Karpas-422 (cell line): ENCODE data around the gene RCN2. TPM values are rescaled to one million over a fixed set of nuclear protein-coding genes. Genes with fewer than 3 reads are reported as not detected.
"Not testable (repeated sequence)": the region's sequence is repeated elsewhere in the genome, so short reads cannot be mapped to it uniquely, and the experiment has no call there.

Experiments
- DNase-seq: peaks from one replicate; pipeline ENCODE4 v3.0.0-alpha.2; 2015
- H2AFZ ChIP-seq: fragments of 200-600 bp; sonication (generic); 2 replicates; pipeline ENCODE4 v1.6.1; 2014; ENCODE audit warnings: antibody characterized with exemption, low read length, mixed read lengths
- H3K27ac ChIP-seq: fragments of 200-600 bp; sonication (generic); 2 replicates; pipeline ENCODE4 v1.5.1; 2014; ENCODE audit warnings: mild to moderate bottlenecking, low read length, moderate library complexity
- H3K27me3 ChIP-seq: fragments of 200-600 bp; sonication (generic); 2 replicates; pipeline ENCODE4 v1.6.1; 2014; ENCODE audit warnings: low read length, mixed read lengths
- H3K36me3 ChIP-seq: fragments of 200-600 bp; sonication (generic); 2 replicates; pipeline ENCODE4 v1.6.1; 2014; ENCODE audit warnings: low read length, mixed read lengths; ENCODE audit not compliant: insufficient read depth
- H3K4me1 ChIP-seq: fragments of 200-600 bp; sonication (generic); 2 replicates; pipeline ENCODE4 v1.6.1; 2014; ENCODE audit warnings: mild to moderate bottlenecking, low read length, mixed read lengths
- H3K4me2 ChIP-seq: fragments of 200-600 bp; sonication (generic); 2 replicates; pipeline ENCODE4 v1.6.1; 2014; ENCODE audit warnings: low read length, low read depth, mild to moderate bottlenecking; ENCODE audit not compliant: poor library complexity, severe bottlenecking
- H3K4me3 ChIP-seq: fragments of 200-600 bp; sonication (generic); 2 replicates; pipeline ENCODE4 v1.5.1; 2014; ENCODE audit warnings: mild to moderate bottlenecking, antibody characterized with exemption, low read length, mixed read lengths
- H3K79me2 ChIP-seq: fragments of 200-600 bp; sonication (generic); 2 replicates; pipeline ENCODE4 v1.6.1; 2014; ENCODE audit warnings: mild to moderate bottlenecking, low read length, mixed read lengths
- H3K9ac ChIP-seq: fragments of 200-600 bp; sonication (generic); 2 replicates; pipeline ENCODE4 v1.6.0; 2014; ENCODE audit warnings: low read length
- H3K9me2 ChIP-seq: fragments of 200-600 bp; sonication (generic), shearing (Covaris generic); replicated peaks from 2 replicates; pipeline ENCODE4 v1.6.0; 2014; ENCODE audit warnings: mild to moderate bottlenecking, low read length, moderate library complexity; ENCODE audit not compliant: insufficient read depth
- H3K9me3 ChIP-seq: fragments of 300-700, 200-600 bp; sonication (generic); 2 replicates; pipeline ENCODE4 v1.6.1; 2014; ENCODE audit warnings: low read length, mixed read lengths
- H4K20me1 ChIP-seq: fragments of 200-600 bp; sonication (generic); 2 replicates; pipeline ENCODE4 v1.6.1; 2014; ENCODE audit warnings: mild to moderate bottlenecking, antibody characterized with exemption, low read length, low read depth; ENCODE audit not compliant: insufficient read depth
- total RNA-seq: library from RNA; depleted of rRNA; stranded (reverse); fragments of >200 nt; shearing (Covaris generic); gene quantifications from 2 replicates; pipeline ENCODE4 v1.2.3, GENCODE V29; 2014; ENCODE audit warnings: low replicate concordance

Gene RCN2
- total RNA-seq, 1 experiment from 2014 or later: 84.8 TPM

DNA sequence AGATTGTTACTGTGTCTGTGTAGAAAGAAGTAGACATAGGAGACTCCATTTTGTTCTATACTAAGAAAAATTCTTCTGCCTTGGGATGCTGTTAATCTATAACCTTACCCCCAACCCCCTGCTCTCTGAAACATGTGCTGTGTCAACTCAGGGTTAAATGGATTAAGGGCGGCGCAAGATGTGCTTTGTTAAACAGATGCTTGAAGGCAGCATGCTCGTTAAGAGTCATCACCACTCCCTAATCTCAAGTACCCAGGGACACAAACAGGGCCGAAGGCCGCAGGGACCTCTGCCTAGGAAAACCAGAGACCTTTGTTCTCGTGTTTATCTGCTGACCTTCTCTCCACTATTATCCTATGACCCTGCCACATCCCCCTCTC, 31.6 kb upstream of the RCN2 start:
- not testable (repeated sequence) for H3K4me2 ChIP-seq, H2AFZ ChIP-seq, H4K20me1 ChIP-seq

DNA sequence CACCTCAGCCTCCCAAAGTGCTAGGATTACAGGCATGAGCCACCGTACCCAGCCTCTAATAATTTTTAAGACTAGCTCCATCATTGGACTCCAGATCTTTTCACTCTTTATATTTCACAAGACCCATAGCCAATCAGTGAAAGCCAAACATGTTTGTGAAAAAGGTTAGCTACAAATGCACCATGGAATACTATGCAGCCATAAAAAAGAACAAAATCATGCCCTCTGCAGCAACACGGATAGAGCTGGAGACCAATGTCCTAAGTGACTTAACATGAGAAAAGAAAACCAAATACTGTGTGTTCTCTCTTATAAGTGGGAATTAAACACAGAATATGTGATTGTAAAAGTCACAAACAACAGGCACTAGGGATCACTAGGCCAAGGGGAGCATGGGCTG, 29.6 kb upstream of the RCN2 start:
- H3K36me3 ChIP-seq: no peaks in the 10 kb centered on the region
- no peaks in the 10 kb centered on the region for H3K9me3 ChIP-seq
- no peaks in the 10 kb centered on the region for H3K9me2 ChIP-seq
- no peaks in the 10 kb centered on the region for H3K27me3 ChIP-seq
- H4K20me1 ChIP-seq: no peaks in the 10 kb centered on the region
- H3K4me2 ChIP-seq: no peak overlapping the region
- no peak overlapping the region for H3K9ac ChIP-seq
- no peak overlapping the region for H3K27ac ChIP-seq
- no peaks in the 10 kb centered on the region for H3K79me2 ChIP-seq
- H3K4me1 ChIP-seq: peaks cover 20% of the 10 kb centered on the region
- no peak overlapping the region for H2AFZ ChIP-seq
- DNase-seq: no peak
- no peak overlapping the region for H3K4me3 ChIP-seq

More for the DNA sequence above, 31.6 kb upstream of the RCN2 start:
- not testable (repeated sequence) for H3K9me3 ChIP-seq, H3K27ac ChIP-seq, H3K27me3 ChIP-seq, H3K36me3 ChIP-seq, H3K9ac ChIP-seq, DNase-seq, H3K9me2 ChIP-seq, H3K4me3 ChIP-seq, H3K79me2 ChIP-seq
- peaks cover 11% of the 10 kb centered on the region for H3K4me1 ChIP-seq

DNA sequence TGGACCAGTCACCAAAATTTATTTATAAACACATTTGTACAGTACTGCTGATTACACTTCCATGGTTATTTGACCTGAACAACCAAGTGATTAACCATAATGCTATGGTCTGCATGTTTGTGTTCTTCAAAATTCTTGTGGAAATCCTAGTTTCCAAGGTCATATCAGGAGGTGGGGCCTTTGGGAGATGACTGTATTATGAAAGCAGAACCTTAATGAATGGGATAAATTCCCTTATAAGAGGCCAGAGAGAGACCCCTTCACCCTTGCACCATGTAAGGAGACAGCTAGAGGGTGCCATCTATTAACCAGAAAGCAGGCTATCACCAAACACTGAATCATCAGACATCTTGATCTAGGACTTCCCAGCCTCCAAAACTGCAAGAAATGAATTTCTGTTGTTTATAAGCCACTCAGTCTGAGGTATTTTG, 28.3 kb upstream of the RCN2 start:
- DNase-seq: peak; percentile 66
- no peaks in the 10 kb centered on the region for H3K79me2 ChIP-seq
- no peaks in the 10 kb centered on the region for H3K9me2 ChIP-seq
- H3K4me2 ChIP-seq: no peak overlapping the region
- no peaks in the 10 kb centered on the region for H3K27me3 ChIP-seq
- no peak overlapping the region for H3K27ac ChIP-seq
- H3K36me3 ChIP-seq: no peaks in the 10 kb centered on the region
- no peak overlapping the region for H2AFZ ChIP-seq
- H4K20me1 ChIP-seq: no peaks in the 10 kb centered on the region
- peaks cover 20% of the 10 kb centered on the region for H3K4me1 ChIP-seq
- no peak overlapping the region for H3K4me3 ChIP-seq
- H3K9ac ChIP-seq: no peak overlapping the region
- H3K9me3 ChIP-seq: no peaks in the 10 kb centered on the region

DNA sequence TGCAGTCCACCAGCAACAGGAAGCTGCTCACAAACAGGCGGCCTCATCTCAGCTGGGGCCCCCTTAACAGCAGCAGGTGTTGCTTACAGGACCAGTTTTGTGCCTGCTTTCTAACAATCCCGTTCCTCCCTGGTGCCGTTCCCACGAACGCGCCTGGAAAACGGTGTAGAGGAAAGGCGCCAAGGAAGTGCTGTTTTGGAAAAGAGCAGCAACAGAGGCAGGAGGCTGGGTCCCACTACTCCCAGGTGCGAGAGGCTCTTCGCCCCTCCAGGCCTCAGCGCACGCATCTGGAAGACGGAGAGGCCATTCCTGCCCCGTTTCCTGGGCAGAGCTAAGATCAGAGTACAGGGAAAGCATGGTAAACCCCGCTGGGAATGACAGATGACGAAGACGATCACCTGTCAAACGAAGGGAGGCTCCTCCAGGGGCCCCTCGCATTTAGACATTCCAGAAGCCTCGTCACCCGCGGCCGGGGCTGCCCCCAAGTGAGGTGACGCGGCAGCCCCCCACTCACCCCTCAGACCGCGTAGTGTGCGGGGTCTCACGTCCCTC, 27.0 kb upstream of the RCN2 start:
- Histone ChIP-seq H3K4me1 (peaks cover 20% of the 10 kb centered on the region), H4K20me1 (no peaks in the 10 kb centered on the region), H3K79me2 (no peaks in the 10 kb centered on the region), H3K36me3 (no peaks in the 10 kb centered on the region), H3K4me3 (peak overlapping the region; percentile 80), H3K9me3 (no peaks in the 10 kb centered on the region), H3K27ac (no peak overlapping the region), H3K9ac (peak overlapping the region; percentile 75), H3K4me2 (peak overlapping the region; percentile 82), H2AFZ (peak overlapping the region; percentile 97), H3K9me2 (no peaks in the 10 kb centered on the region), H3K27me3 (no peaks in the 10 kb centered on the region)
- peak; percentile 43 for DNase-seq

DNA sequence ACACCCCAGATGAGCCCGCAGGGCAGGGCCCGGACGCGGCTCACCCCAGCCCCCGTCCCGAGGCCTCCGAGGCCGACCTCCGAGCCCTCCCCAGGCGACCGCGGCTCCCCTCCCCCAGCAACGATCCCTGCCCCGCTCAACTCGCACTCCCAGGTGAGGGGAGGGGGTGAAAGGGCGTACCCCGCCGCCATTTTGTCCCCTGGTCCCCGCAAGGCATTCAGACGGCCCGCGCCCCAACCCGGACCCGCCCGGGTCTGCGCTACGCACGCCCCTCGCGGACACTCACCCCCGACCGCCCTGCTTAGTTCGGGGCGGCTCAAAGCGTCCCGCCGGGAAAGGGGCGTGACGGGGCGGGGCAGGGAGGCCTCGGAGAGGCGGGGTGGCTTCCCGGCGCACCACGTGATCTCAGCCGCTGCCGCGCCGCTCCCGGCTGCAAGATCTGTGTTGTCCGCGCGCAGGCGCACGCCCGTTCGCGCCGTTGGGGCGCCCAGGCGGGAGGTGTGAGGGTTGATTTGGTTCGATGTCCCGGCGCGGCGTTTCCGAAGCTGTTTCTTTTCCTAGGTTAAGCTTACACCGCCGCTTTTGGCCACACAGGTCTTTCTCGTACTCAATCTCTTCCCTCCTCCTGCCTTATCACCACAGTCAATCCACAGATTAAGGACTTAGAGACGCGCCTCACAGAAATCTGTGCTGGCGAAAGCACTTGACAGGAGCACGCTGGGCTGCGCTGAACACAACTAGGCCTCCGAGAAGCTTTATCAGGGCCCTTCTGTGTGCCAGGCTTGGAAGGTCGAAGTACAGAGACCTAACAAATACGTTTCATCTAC, 26.3 kb upstream of the RCN2 start, which contains the start of gene SCAPER:
SCAPER (minus strand) TSS at position 328 of the 827 bp plus-strand sequence. CDS start 21,523 bp downstream, outside the sequence.
- DNase-seq: peak; percentile 96
- H3K27ac ChIP-seq: no peak within 1 kb of the TSS
- peak within 1 kb of the TSS; percentile 82 for H3K4me2 ChIP-seq
- no peaks in the 10 kb centered on the region for H4K20me1 ChIP-seq
- H3K9me3 ChIP-seq: no peaks in the 10 kb centered on the region
- no peaks in the 10 kb centered on the region for H3K9me2 ChIP-seq
- H3K36me3 ChIP-seq: no peaks in the 10 kb centered on the region
- peak within 1 kb of the TSS; percentile 97 for H2AFZ ChIP-seq
- no peaks in the 10 kb centered on the region for H3K27me3 ChIP-seq
- H3K4me3 ChIP-seq: peak within 1 kb of the TSS; percentile 80
- peak within 1 kb of the TSS; percentile 75 for H3K9ac ChIP-seq
- H3K79me2 ChIP-seq: no peaks in the 10 kb centered on the region
- H3K4me1 ChIP-seq: peaks cover 20% of the 10 kb centered on the region

DNA sequence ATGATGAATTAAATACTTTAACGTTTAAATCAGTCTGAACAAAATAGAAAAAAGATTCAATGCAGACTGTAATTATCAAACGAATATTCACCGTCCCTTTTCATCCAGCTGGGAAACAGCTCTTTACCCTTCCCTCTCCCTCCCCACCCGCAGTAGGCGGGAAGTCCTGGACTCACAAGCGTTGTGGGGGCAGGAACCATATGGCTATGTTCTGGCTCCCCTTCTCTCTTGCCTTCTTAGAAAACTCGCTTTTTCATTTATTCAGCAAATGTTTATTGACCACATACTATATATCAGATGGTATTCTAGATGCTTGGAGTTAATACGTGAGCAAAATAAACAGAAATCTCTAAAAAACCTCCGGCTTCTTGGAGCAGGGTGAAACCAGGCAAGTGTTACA, 25.7 kb upstream of the RCN2 start:
- Histone ChIP-seq H3K4me3 (peak overlapping the region; percentile 80; the same call in 1 of the 2 replicates), H4K20me1 (no peaks in the 10 kb centered on the region), H3K4me2 (peak overlapping the region; percentile 82), H2AFZ (peak overlapping the region; percentile 97), H3K9ac (peak overlapping the region; percentile 75), H3K4me1 (peaks cover 20% of the 10 kb centered on the region), H3K9me3 (no peaks in the 10 kb centered on the region), H3K36me3 (no peaks in the 10 kb centered on the region), H3K27me3 (no peaks in the 10 kb centered on the region), H3K9me2 (no peaks in the 10 kb centered on the region), H3K79me2 (no peaks in the 10 kb centered on the region), H3K27ac (no peak overlapping the region)
- DNase-seq: no peak

DNA sequence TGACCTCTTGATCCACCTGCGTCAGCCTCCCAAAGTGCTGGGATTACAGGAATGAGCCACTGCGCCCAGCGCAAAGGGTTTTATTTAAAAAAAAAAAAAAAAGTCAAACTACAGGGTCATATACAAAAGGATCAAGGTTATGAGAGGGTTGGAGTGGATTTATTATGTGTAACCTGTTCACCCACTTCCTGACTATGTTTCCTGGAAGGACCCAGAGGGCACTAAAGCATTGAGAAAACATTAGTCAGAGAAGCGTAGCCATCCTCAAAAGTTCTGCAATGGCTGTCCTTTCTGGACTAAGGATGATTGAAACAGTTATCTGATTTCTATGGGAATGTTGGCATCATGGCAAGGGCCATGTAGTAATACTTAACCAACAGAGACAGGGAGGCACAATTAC, 19.1 kb upstream of the RCN2 start:
- Histone ChIP-seq H3K4me3 (no peak overlapping the region), H3K9ac (no peak overlapping the region), H2AFZ (no peak overlapping the region), H3K4me1 (no peaks in the 10 kb centered on the region), H3K27me3 (no peaks in the 10 kb centered on the region), H3K4me2 (no peak overlapping the region), H3K9me3 (no peaks in the 10 kb centered on the region), H3K27ac (no peak overlapping the region), H3K79me2 (no peaks in the 10 kb centered on the region), H3K36me3 (no peaks in the 10 kb centered on the region), H4K20me1 (no peaks in the 10 kb centered on the region), H3K9me2 (no peaks in the 10 kb centered on the region)
- DNase-seq: no peak

DNA sequence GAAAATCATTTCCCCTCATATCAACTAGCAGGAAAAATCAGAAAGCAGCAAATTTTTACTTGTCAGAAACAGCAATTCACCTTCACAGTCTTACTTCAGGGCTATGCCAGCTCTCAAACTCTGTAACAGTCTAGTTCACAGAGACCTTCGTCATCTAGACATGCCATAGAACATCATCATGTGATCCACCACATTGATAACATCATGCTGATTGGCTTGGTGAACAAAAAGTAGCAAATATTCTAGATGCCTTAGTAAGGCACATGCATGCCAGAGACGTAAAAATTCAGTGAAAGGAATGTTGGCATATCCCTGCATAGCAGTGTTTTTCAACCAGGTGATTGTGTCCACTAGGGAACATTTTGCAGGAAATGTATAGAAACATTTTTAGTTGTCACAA, 17.8 kb upstream of the RCN2 start:
- H3K9ac ChIP-seq: no peak overlapping the region
- no peaks in the 10 kb centered on the region for H3K9me2 ChIP-seq
- no peaks in the 10 kb centered on the region for H3K36me3 ChIP-seq
- H2AFZ ChIP-seq: no peak overlapping the region
- no peak overlapping the region for H3K4me2 ChIP-seq
- no peaks in the 10 kb centered on the region for H3K79me2 ChIP-seq
- no peaks in the 10 kb centered on the region for H3K4me1 ChIP-seq
- no peak overlapping the region for H3K4me3 ChIP-seq
- H3K9me3 ChIP-seq: no peaks in the 10 kb centered on the region
- no peaks in the 10 kb centered on the region for H4K20me1 ChIP-seq
- no peak overlapping the region for H3K27ac ChIP-seq
- no peaks in the 10 kb centered on the region for H3K27me3 ChIP-seq
- no peak for DNase-seq
